GM10266 (cell line): ENCODE measurements around the gene FTMT.

Source experiments
- DNase-seq: peaks from one replicate; pipeline ENCODE4 v3.0.0; 2012; ENCODE audit errors: extremely low spot score
- CTCF ChIP-seq: IDR thresholded peaks from 2 replicates; pipeline ENCODE4 v1.5.1; 2012; ENCODE audit warnings: mild to moderate bottlenecking, low read depth; ENCODE audit not compliant: control insufficient read depth, insufficient read depth; ENCODE audit errors: missing control alignments

Gene FTMT

GRCh38 chr5:121872856-121873255 is 21.2 kb downstream of the FTMT start:
- DNase-seq: no peak
- no peak for TF ChIP-seq CTCF

- no peak for DNase-seq
- no peak for TF ChIP-seq CTCF
These were observed 21.7 kb downstream of the FTMT start for GRCh38 chr5:121873409-121873808.

- DNase-seq: no peak
- TF ChIP-seq CTCF: no peak
These were observed 33.9 kb downstream of the FTMT start for GRCh38 chr5:121885630-121886029.

GRCh38 chr5:121887727-121888126 is 36.0 kb downstream of the FTMT start:
- TF ChIP-seq CTCF: no peak
- DNase-seq: no peak

GRCh38 chr5:121890297-121890858 is 38.7 kb downstream of the FTMT start:
- DNase-seq: no peak
- TF ChIP-seq CTCF: no peak

GRCh38 chr5:121897341-121897740 is 45.7 kb downstream of the FTMT start:
- no peak for DNase-seq
- no peak for TF ChIP-seq CTCF

GRCh38 chr5:121899346-121899745 is 47.7 kb downstream of the FTMT start:
- no peak for DNase-seq
- TF ChIP-seq CTCF: no peak
